Mucosa of rectum (tissue), 2 donors: ENCODE data around the gene FHOD1.

Source experiments
- H3K27ac ChIP-seq, 2 donors: one replicate each; pipeline ENCODE4 v1.7.0; 2013; ENCODE audit warnings: inconsistent platforms in 2 of 2, low read depth in 2 of 2, low read length in 2 of 2
- H3K27me3 ChIP-seq, 2 donors: one replicate each; pipeline ENCODE4 v1.7.0; 2013; ENCODE audit warnings: low read length in 2 of 2; ENCODE audit not compliant: control insufficient read depth in 2 of 2, insufficient read depth in 2 of 2
- H3K36me3 ChIP-seq, 2 donors: one replicate each; pipeline ENCODE4 v1.7.0; 2013; ENCODE audit warnings: low read length in 2 of 2; ENCODE audit not compliant: control insufficient read depth in 2 of 2, insufficient read depth in 2 of 2
- H3K4me1 ChIP-seq, 2 donors: one replicate each; pipeline ENCODE4 v1.7.0; 2013; ENCODE audit warnings: low read length in 2 of 2, mild to moderate bottlenecking in 1 of 2; ENCODE audit not compliant: control insufficient read depth in 2 of 2, insufficient read depth in 2 of 2
- H3K4me3 ChIP-seq, 2 donors: one replicate each; pipeline ENCODE4 v1.7.0; 2013; ENCODE audit warnings: low read length in 2 of 2
- H3K9ac ChIP-seq, 2 donors: one replicate each; pipeline ENCODE4 v1.7.0; 2013; ENCODE audit warnings: low read length in 2 of 2, low read depth in 1 of 2, mild to moderate bottlenecking in 1 of 2
- H3K9me3 ChIP-seq, 2 donors: one replicate each; pipeline ENCODE4 v1.7.0; 2013; ENCODE audit warnings: low read length in 2 of 2; ENCODE audit not compliant: control insufficient read depth in 2 of 2
- donor health status: healthy.
- donor health status: Normal muscosa, but diverticular disease.

Gene FHOD1

DNA sequence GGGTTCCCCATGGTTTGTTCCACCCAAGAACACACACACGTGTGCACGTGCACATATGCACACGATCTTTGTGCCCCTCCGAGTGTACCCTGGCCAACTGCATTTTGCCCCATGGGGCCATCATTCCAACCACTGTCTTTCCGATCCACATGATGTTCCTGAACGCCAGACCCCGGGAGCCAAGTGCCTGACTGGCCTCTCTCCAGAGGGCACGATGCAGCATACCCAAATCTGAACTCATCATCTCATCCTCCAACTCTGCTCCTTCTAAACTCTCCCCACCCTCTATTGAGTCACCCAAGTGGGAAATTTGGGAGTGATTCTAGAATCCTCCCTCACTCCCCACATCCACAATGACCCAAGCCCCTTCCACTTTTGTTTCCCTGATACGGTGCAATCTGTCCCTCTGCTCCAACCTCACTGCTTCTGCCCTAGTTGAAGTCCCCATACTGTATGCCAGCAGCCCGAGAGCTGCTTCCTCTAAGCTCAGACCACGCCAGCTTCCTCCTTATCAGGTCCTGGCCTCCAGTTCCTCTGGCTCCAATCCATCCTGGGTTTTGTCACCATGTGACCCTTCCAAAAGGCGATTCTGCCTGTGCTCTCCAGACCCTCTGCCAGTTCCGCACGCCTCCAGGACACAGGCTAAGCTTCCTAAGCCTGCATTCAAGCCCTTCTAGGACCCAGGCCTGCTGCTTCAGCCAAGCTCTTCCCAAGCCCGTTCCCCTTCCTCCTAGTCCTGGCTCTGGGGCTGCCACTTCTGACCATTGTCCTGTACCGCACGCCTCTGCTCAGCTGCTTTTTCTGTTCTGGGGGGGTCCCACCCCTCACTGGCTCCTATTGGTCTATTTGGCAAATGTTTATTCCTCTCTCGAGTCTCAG, 30.4 kb downstream of the FHOD1 start:
- Histone ChIP-seq H3K9ac (no peak overlapping the region), H3K27ac (no peak overlapping the region), H3K4me1 (peaks cover 0 to 2% of the 10 kb centered on the region in 2 donors), H3K36me3 (no peaks in the 10 kb centered on the region), H3K9me3 (no peaks in the 10 kb centered on the region), H3K4me3 (no peak overlapping the region), H3K27me3 (no peaks in the 10 kb centered on the region)

DNA sequence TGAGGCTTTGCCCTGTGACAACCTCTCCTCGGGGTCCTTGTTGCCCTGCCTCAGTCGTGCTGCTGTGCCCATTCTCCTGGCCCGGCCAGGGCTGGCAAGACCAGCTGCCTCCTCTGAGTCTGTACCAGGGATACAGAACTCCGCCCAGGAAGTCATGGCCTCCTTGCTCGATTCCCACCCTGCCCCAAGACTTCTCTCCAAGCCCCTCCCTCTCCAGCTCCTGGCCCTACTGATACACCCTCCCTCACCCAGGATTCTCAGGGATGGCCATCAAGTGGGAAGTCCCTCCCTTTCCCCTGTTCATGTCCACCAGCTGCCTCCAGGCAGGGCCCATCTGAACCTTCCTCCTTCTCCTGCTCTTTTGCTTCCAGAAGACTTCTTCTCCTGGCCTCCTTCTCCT, 31.6 kb downstream of the FHOD1 start:
- Histone ChIP-seq H3K4me1 (peaks cover 0 to 2% of the 10 kb centered on the region in 2 donors), H3K4me3 (no peak overlapping the region), H3K36me3 (no peaks in the 10 kb centered on the region), H3K27ac (no peak overlapping the region), H3K9me3 (no peaks in the 10 kb centered on the region), H3K9ac (no peak overlapping the region), H3K27me3 (no peaks in the 10 kb centered on the region)

DNA sequence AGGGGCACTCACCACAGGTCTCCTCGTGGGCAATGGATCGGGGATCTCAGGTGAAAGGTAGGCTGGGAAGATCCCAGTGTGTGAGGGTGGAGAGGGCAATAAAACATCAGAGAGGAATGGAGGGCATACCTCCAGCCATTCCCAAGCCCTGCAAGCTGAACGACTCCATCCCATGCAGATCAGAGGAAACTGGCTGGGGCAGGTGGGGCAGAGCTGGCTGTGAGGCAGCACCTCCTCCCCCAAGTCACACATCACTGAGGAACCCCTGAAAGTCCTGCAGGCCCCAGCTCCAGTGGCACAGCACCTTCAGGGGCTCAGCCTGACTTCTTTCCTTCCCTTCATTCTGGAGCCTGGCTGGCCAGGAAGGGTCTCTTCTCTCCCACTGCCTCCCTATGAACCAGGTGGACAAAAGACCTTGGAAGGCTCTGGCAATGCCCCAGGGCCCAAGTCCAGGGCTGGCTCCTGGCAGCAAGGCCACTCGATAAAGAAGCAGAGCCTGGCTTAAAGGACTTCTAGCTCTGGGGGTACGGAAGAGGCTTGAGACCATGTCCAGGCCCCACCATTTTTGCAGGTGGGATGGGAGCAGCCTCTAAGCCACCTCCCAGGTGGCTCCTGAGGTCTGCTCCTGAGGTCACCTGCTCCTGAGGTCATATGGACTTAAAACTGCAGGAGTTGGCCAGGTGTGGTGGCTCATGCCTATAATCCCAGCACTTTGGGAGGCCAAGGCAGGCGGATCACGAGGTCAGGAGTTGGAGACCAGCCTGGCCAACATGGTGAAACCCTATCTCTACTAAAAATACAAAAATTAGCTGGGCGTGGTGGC, 33.9 kb downstream of the FHOD1 start:
- no peak overlapping the region for H3K27ac ChIP-seq
- peaks cover 0 to 2% of the 10 kb centered on the region in 2 donors for H3K4me1 ChIP-seq
- no peak overlapping the region for H3K9ac ChIP-seq
- no peaks in the 10 kb centered on the region for H3K9me3 ChIP-seq
- no peaks in the 10 kb centered on the region for H3K27me3 ChIP-seq
- H3K4me3 ChIP-seq = no peak overlapping the region
- no peaks in the 10 kb centered on the region for H3K36me3 ChIP-seq

DNA sequence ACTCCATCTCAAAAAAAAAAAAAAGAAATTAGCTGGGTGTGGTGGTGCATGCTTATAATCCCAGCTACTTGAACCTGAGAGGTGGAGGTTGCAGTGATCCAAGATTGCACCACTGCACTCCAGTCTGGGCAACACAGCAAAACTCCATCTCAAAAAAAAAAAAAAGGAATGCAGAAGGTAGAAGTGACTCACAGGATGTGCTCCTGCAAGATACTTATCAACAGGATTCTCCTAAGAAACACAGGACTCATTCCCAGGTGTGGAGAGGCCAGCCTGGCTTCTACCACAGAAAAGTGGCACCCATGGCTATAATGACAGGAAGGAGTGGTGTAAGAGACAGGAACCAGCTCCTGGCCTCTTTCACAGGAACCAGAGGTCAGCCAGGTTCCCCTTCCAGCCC, 34.5 kb downstream of the FHOD1 start:
- no peaks in the 10 kb centered on the region for H3K36me3 ChIP-seq
- no peak overlapping the region for H3K9ac ChIP-seq
- no peaks in the 10 kb centered on the region for H3K27me3 ChIP-seq
- no peak overlapping the region for H3K27ac ChIP-seq
- H3K4me1 ChIP-seq = peaks cover 0 to 2% of the 10 kb centered on the region in 2 donors
- H3K9me3 ChIP-seq = no peaks in the 10 kb centered on the region
- H3K4me3 ChIP-seq = no peak overlapping the region

DNA sequence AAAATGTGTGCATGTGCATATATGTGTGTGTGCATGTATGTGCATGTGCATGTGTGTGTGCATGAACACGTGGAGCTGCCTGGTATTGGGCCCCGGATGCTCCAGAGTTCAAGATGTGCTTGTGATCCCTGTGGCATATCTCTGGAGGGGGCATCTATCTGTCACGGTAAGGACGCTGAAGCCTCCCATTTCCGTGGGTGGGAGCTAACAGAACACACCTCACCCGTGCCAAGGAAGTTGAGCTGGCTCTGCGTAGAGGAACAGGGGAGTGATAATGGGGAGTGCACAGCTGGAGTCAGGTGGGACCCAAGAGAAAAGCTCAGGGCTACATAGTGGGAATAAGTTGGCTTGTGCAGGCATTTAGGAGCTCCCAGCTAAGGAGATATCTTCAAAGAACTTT, 35.6 kb downstream of the FHOD1 start:
- Histone ChIP-seq H3K27ac (no peak overlapping the region), H3K27me3 (no peaks in the 10 kb centered on the region), H3K36me3 (no peaks in the 10 kb centered on the region), H3K4me1 (peaks cover 0 to 2% of the 10 kb centered on the region in 2 donors), H3K9me3 (no peaks in the 10 kb centered on the region), H3K4me3 (no peak overlapping the region), H3K9ac (no peak overlapping the region)

DNA sequence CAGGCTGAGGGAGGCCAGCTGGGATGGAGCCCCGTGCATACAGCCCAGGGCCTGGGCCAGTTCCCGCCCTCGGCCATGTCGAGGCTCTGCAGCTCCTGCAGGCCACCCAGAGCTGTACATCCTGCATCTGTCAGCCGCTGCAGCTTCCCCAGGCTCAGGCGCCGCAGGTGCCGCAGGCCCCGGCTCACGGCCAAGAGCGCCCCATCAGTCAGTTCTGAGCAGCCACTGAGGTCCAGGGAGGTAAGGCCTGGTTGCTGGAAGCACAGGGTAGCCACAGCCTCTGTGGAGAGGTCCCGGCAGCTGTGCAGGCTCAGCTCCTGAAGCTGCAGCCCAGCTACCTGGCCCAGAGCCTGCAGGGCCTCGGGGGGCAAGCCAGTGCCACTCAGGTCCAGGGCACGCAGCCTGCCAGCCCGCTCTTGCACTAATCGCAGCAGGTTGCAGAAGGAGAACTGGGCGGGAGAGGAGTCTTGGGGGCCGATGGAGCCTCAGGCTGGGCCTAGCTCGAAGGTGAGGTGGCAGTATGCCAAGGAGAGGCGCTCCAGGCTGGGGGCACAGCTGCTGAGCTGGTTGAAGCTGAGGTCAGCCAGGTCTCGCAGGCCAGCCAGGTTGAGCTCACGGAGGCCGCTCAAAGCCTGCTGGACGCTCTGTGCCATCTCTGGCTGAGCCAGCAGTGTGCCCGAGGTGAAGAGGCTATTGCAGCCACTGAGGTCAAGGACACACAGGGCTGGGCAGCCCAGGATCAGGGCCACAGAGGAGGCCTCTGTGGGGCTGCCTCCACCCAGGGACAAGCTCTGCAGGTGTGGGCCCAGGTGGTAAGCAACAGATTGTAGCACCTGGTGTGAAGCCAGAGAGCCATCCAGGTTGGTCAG, 37.0 kb downstream of the FHOD1 start:
- no peaks in the 10 kb centered on the region for H3K27me3 ChIP-seq
- no peak overlapping the region for H3K4me3 ChIP-seq
- no peaks in the 10 kb centered on the region for H3K36me3 ChIP-seq
- no peak overlapping the region for H3K27ac ChIP-seq
- no peak overlapping the region for H3K9ac ChIP-seq
- H3K9me3 ChIP-seq = no peaks in the 10 kb centered on the region
- H3K4me1 ChIP-seq = peaks cover 0 to 2% of the 10 kb centered on the region in 2 donors

DNA sequence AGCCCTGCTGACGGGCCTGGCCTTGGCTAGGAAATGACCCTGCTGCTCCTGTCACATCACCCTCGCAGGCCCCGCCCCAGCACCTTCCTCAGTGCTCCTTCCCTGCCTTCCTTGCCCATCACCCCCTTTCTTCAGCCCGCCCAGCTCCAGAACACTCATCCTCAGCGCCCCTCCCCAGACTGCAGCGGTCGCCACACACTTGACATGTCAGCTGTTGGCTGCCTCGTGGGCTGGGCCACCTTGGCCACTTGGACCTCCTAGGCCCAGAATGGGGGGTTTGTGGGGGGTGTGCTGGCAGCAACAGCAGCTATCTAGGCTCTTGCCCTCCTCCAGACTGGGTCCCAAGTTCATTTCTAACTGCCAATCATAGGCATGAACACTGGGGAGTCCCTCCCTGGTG, 37.7 kb downstream of the FHOD1 start:
- no peak overlapping the region for H3K9ac ChIP-seq
- no peaks in the 10 kb centered on the region for H3K27me3 ChIP-seq
- H3K36me3 ChIP-seq = no peaks in the 10 kb centered on the region

DNA sequence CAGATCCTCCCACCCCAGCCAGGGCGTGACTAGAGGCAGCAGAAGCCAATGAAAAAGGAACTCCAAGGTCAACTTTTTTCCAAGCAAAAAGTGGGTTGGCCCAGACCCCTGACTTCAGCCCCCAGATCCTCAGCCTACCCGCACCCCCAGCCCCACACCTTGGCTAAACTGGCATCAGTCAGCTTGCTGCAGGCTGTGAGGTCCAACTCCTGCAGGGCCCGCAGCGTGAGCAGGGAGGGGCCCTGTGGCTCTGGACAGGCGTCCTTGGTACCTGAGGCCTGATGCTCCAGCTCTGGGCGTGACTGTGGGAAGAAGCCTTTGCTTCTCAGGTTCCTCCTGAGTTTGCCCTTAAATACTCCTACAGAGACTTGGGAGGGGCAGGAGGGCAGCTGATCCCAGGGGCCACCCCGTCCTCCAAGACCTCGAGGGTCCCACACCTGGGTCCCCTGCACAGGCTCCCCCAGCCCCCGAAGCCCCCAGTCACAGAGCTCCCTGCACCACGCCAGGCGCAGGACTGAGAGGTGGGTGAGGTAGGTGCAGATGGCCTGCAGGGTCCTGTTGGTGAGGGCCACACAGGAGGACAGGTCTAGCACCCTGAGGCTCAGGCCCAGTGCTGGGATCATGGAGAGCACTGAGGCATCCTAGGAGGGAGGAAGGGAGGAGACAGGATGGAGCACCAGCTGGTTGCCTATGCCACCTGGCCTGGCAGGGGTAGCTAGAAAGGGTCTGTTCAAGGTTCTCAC, 39.0 kb downstream of the FHOD1 start:
- Histone ChIP-seq H3K4me1 (no peaks in the 10 kb centered on the region), H3K27me3 (no peaks in the 10 kb centered on the region), H3K9me3 (no peaks in the 10 kb centered on the region), H3K27ac (no peak overlapping the region), H3K4me3 (no peak overlapping the region), H3K36me3 (peaks cover 2 to 6% of the 10 kb centered on the region in 2 donors), H3K9ac (no peak overlapping the region)

More for the DNA sequence above, 37.7 kb downstream of the FHOD1 start:
- Histone ChIP-seq H3K4me1 (peaks cover 0 to 2% of the 10 kb centered on the region in 2 donors), H3K27ac (no peak overlapping the region), H3K9me3 (no peaks in the 10 kb centered on the region), H3K4me3 (no peak overlapping the region)

DNA sequence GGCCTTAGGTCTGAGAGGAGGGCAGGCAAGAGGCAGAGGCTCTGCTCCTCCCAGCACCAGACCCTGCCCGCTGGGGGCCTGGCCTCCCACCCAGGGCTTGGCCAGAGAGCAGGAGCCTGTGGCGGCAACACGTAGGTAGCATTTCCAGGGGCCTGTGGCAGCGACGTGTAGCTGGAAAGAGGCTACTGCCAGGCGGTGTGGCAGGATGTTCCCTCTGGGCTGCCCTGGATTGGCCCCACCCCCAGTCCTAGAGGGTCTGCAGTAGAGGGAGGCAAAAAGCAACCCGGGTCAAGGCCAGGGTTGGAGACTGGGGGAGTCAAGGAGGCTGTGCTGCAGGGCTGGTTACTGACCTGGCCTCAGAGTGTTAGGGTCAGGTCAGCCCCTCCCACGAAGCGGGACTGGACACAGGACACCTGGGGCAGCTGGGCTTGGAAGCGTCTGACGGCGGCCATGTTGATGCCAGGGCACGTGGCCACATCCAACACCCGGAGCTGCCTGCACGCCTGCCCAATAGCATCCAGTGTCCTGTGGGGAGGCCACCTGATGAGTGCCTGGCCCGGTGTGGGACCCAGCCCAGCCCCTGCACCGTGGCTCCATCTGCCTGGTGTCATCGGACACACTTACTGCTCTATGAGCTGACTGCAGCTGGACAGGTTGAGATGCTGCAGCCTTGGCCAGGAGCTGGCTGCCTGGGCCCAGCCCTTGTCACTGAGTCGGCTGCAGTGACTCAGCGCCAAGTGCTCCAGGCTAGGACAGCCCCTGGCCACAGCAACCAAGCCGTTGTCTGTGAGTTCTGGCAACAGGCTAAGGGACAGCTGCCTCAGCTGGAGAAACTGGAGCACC, 39.8 kb downstream of the FHOD1 start:
- peaks cover 10 to 15% of the 10 kb centered on the region in 2 donors for H3K36me3 ChIP-seq
- no peaks in the 10 kb centered on the region for H3K27me3 ChIP-seq
- no peaks in the 10 kb centered on the region for H3K4me1 ChIP-seq
- H3K4me3 ChIP-seq = no peak overlapping the region
- H3K9me3 ChIP-seq = no peaks in the 10 kb centered on the region
- H3K9ac ChIP-seq = no peak overlapping the region
- H3K27ac ChIP-seq = no peak overlapping the region
